BLaER1 treated with 17β-estradiol and CSF1 and Interleukin-3, amounts not matched to agents 10 nM and 100 nM (cell line): ENCODE data around the gene SHLD2.
A peak's percentile ranks its signal among the peaks of the same experiment; 100 is the strongest.
"Not testable (repeated sequence)": the region's sequence is repeated elsewhere in the genome, so short reads cannot be mapped to it uniquely, and the experiment has no call there.

Experiments
- H3K27ac ChIP-seq, 11 experiments: shearing (Covaris generic); formaldehyde crosslinking; 2 replicates each; pipeline ENCODE4 v1.8.1; 2022
- H3K27me3 ChIP-seq, 11 experiments: shearing (Covaris generic); formaldehyde crosslinking; 2 replicates each; pipeline ENCODE4 v1.8.1; 2022
- H3K36me3 ChIP-seq, 11 experiments: shearing (Covaris generic); formaldehyde crosslinking; 2 replicates each; pipeline ENCODE4 v1.8.1; 2022
- H3K4me1 ChIP-seq, 10 experiments: shearing (Covaris generic); formaldehyde crosslinking; 2 replicates each; pipeline ENCODE4 v1.8.1; 2022
- H3K4me2 ChIP-seq, 11 experiments: shearing (Covaris generic); formaldehyde crosslinking; 2 replicates each; pipeline ENCODE4 v1.8.1; 2022
- H3K4me3 ChIP-seq, 10 experiments: shearing (Covaris generic); formaldehyde crosslinking; 2 replicates each; pipeline ENCODE4 v1.8.1; 2022
- H3K9ac ChIP-seq, 11 experiments: shearing (Covaris generic); formaldehyde crosslinking; 2 replicates each; pipeline ENCODE4 v1.8.1; 2022
- H3K9me3 ChIP-seq, 11 experiments: shearing (Covaris generic); formaldehyde crosslinking; replicated peaks in 1 of 11; 2 replicates each; pipeline ENCODE4 v1.8.1; 2022
- H4K20me1 ChIP-seq, 11 experiments: shearing (Covaris generic); formaldehyde crosslinking; 2 replicates each; pipeline ENCODE4 v1.8.1; 2022

The SHLD2 gene

DNA sequence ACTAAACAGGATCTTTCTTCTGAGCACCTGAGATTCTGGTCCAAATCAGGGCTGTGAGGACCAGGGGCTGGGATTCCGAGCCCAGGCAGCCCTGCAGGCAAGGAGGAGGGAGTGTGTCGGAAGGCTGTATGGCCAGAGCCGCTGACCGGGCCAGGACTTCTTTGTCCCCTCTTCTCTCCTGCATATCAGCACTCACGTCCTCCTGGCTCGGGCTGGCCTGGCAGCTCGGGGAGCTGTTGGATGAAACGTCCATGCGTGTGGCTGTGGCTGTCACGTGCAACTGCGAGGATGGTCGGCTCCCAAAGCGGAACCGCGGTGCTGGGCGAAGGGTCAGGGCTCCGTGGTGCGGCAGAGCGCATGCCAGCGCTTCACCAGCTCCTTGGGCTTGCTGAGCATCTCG, 118.8 kb downstream of the SHLD2 start:
- Histone ChIP-seq H3K4me1 (peaks cover 50 to 56% (median 54%) of the 10 kb centered on the region in 10 experiments), H3K4me3 (peak overlapping the region in 9 of 10 experiments; percentile 5 to 49 (median 38); a peak in 12 of 20 replicates), H3K27ac (peak overlapping the region; percentile 67 to 96 (median 92); a peak in 21 of 22 replicates), H3K9ac (peak overlapping the region; percentile 23 to 87 (median 82); a peak in 21 of 22 replicates), H3K4me2 (peak overlapping the region; percentile 76 to 95 (median 89))
- H3K9me3 ChIP-seq, H3K27me3 ChIP-seq, H3K36me3 ChIP-seq, H4K20me1 ChIP-seq: not testable (repeated sequence)

DNA sequence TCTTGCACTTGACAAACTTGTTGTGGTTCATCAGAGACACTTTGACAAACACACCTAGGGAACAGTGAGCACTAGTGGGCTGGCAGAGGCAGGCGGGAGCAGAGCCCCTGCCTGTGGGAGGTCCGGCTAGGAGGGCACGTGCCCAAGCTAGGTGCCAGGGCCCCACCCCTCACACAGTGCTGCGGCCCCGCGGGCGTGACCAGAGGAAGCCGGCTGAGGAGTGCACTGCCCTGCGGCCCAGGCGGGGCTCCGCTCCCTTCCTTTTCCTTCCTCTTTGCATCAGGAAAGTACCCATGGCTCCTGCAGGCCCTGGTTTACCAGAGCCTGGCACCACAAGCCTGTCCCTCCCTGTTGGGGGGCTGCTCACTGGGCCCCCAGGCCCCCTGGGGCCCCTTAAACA, 121.1 kb downstream of the SHLD2 start:
- Histone ChIP-seq H3K4me2 (peak overlapping the region; percentile 76 to 95 (median 89)), H3K27ac (peak overlapping the region; percentile 51 to 96 (median 92); a peak in 21 of 22 replicates), H3K4me1 (peaks cover 50 to 56% (median 54%) of the 10 kb centered on the region in 10 experiments), H3K9ac (peak overlapping the region in 10 of 11 experiments; percentile 38 to 85 (median 56); a peak in 16 of 22 replicates)
- H4K20me1 ChIP-seq, H3K4me3 ChIP-seq, H3K36me3 ChIP-seq, H3K27me3 ChIP-seq, H3K9me3 ChIP-seq: not testable (repeated sequence)

GRCh38 chr10:87219370-87219769, 124.4 kb downstream of the SHLD2 start:
- H3K27ac ChIP-seq, H3K27me3 ChIP-seq, H3K9ac ChIP-seq, H3K36me3 ChIP-seq, H3K9me3 ChIP-seq, H4K20me1 ChIP-seq, H3K4me2 ChIP-seq, H3K4me3 ChIP-seq: not testable (repeated sequence)
- H3K4me1 ChIP-seq = peaks cover 26 to 31% (median 29%) of the 10 kb centered on the region in 10 experiments

- H3K27me3 ChIP-seq, H3K4me3 ChIP-seq, H3K4me2 ChIP-seq, H3K27ac ChIP-seq, H3K36me3 ChIP-seq, H4K20me1 ChIP-seq, H3K4me1 ChIP-seq, H3K9me3 ChIP-seq, H3K9ac ChIP-seq: not testable (repeated sequence)
Observed at GRCh38 chr10:87222789-87223188, 127.8 kb downstream of the SHLD2 start.

DNA sequence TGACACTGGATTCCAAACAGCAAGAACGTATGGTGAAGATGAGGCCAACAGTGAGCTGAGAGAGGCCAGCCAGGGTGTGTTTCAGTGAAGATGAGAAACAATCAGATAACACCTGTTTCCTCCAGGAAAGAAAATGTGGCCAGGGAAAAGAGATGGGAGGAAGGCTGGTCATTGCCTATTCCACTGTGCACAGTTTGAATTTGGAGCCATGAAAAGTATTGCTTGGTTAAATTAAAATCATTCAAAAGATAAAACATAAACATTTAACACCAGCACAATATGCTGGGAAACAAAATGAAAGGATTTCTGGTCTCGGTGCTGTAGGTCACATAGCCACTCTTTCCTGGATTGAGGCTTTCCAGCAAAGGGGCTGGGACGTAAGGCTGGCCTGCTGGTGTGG, 130.1 kb downstream of the SHLD2 start, which contains the start of gene NUTM2A:
TSS of gene NUTM2A (plus strand) at position 301 of the 400 bp plus-strand sequence. CDS start 383 bp downstream, outside the sequence.
- not testable (repeated sequence) for H3K4me1 ChIP-seq, H3K27ac ChIP-seq, H3K27me3 ChIP-seq, H3K9me3 ChIP-seq, H3K4me3 ChIP-seq, H3K4me2 ChIP-seq, H4K20me1 ChIP-seq, H3K9ac ChIP-seq, H3K36me3 ChIP-seq

DNA sequence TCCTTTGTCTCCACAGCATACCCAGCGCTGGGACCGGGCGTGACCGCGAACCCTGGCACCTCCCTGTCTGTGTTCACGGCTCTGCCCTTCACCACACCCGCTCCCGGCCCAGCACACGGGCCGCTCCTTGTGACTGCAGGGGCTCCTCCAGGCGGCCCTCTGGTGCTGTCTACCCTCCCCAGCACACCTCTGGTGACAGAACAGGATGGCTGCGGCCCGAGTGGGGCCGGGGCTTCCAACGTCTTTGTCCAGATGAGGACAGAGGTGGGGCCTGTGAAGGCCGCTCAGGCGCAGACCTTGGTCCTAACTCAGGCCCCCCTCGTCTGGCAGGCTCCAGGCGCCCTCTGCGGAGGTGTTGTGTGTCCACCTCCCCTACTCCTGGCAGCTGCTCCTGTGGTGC, 133.2 kb downstream of the SHLD2 start:
- not testable (repeated sequence) for H3K27me3 ChIP-seq, H3K4me1 ChIP-seq, H4K20me1 ChIP-seq, H3K9me3 ChIP-seq, H3K9ac ChIP-seq, H3K27ac ChIP-seq, H3K4me3 ChIP-seq, H3K4me2 ChIP-seq, H3K36me3 ChIP-seq

- H3K4me2 ChIP-seq = peak overlapping the region in 1 of 11 experiments; percentile 29; a peak in 1 of 22 replicates
- not testable (repeated sequence) for H3K9me3 ChIP-seq, H3K27ac ChIP-seq, H3K4me3 ChIP-seq, H3K4me1 ChIP-seq, H3K9ac ChIP-seq, H4K20me1 ChIP-seq, H3K36me3 ChIP-seq, H3K27me3 ChIP-seq
Observed at GRCh38 chr10:87229211-87229610, 134.2 kb downstream of the SHLD2 start.

GRCh38 chr10:87234854-87235253, 139.8 kb downstream of the SHLD2 start:
- H3K9me3 ChIP-seq, H3K36me3 ChIP-seq, H3K4me3 ChIP-seq, H3K9ac ChIP-seq, H4K20me1 ChIP-seq, H3K27ac ChIP-seq, H3K27me3 ChIP-seq, H3K4me2 ChIP-seq, H3K4me1 ChIP-seq: not testable (repeated sequence)

DNA sequence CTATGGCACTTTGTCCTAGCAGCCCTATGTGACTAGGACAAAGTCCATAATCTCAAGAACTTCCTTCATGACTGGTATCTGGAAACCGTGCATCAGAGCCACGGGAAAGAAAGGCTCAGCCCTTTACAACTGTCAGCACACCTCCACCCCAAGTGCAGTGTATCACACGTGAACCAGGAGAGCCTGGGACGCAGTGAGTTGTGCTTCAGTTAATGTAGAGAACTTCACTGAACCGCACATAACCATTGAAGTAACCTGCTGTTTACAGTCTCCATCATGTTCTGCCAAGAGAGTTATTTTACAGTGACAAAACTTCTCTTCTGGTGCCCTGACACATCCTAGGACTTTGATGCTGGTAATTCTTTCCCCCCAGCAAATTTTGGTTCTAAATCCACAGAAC, 142.2 kb downstream of the SHLD2 start:
- not testable (repeated sequence) for H3K9ac ChIP-seq, H3K27ac ChIP-seq, H3K4me3 ChIP-seq, H3K9me3 ChIP-seq, H3K27me3 ChIP-seq, H4K20me1 ChIP-seq, H3K4me1 ChIP-seq, H3K36me3 ChIP-seq, H3K4me2 ChIP-seq

DNA sequence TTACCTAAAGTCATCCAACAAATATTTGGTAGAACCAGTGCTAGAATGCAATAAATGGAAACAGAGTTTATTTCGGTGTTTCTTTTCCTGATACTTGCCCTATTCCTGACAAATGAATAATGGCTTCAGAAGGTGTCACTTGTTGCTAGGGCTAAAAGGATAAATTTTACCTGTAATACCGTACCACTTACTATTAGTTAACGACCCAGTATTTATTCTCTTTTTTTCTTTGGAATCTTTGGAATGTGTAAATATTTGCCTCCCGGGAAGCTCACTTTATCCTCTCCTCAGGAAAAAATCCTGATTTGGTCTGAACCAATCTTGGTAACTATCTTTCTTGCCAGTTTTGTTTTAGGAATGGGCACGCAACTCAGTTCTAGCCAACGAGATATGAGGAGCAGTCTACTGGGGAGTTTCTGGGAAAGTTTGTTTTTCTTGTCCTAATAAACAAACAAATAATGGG, 144.4 kb downstream of the SHLD2 start:
- H3K4me1 ChIP-seq, H4K20me1 ChIP-seq, H3K4me3 ChIP-seq, H3K9me3 ChIP-seq, H3K36me3 ChIP-seq, H3K9ac ChIP-seq, H3K4me2 ChIP-seq, H3K27ac ChIP-seq, H3K27me3 ChIP-seq: not testable (repeated sequence)
